Measurements from ENCODE around the gene SORCS1. TPM values are rescaled to one million over a fixed set of nuclear protein-coding genes. Genes with fewer than 3 reads are reported as not detected.

The SORCS1 gene
- total RNA-seq, 4 donors from 2014 or later, result 0.16 to 0.68 (median 0.61) TPM

- no peak for TF ChIP-seq CTCF (IDR thresholded peaks at IDR 0.05; ENCODE audit: low read depth)
These were observed 629.1 kb downstream of the SORCS1 start for GRCh38 chr10:106535304-106535953.

GRCh38 chr10:106534441-106534840 lies 630.1 kb downstream of the SORCS1 start:
- TF ChIP-seq CTCF (IDR thresholded peaks at IDR 0.05; ENCODE audit: low read depth), result no peak

DNA sequence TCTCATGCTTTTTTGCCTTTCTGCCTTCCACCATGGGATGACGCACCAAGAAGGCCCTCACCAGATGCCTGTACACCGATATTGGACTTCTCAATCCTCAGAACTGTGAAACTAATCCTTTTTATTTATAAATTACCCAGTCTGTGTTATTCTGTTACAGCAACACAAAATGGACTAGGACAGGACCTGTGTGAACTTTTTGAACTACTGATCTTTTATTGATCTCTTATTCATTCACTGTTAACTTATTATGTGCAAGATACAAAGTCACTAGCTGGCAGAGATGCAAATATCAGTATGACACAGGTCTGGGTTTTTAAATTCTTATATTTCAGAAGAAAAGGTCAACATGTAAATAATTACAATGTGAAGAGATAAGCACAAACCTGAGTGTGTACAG lies 635.8 kb downstream of the SORCS1 start:
- no peak for TF ChIP-seq CTCF (IDR thresholded peaks at IDR 0.05; ENCODE audit: low read depth)

DNA sequence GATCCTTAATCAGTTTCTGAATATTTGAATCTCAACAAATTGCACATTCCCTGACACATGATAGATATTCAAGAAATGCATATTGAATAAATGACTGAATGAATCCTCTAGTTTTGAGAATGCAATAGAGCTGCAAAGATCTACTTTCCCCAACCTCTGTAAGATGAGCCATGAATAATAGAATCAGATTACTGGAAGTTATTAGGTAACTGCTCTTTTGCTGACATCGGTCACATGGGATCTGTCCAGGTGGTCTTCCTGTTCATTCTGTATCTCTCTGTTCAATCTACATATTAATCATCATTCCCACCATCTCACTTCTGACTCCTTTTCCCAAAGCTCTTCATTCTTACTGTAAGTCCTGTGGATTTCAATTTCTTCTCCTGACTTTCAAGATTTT lies 638.7 kb downstream of the SORCS1 start:
- no peak for TF ChIP-seq CTCF (IDR thresholded peaks at IDR 0.05; ENCODE audit: low read depth)

Small RNAs within 50 kb of the gene (small RNA-seq; reads per million reads assigned to genes)
- gene RNA5SP325, result 0.85 reads per million
